Neuron (in vitro differentiated cells): ENCODE results near the gene MED19.

Source experiments
- H2AFZ ChIP-seq: one replicate; pipeline ENCODE4 v1.6.1; 2013; ENCODE audit warnings: low read depth, mild to moderate bottlenecking, inconsistent platforms, low read length, moderate library complexity
- H3K27me3 ChIP-seq: one replicate; pipeline ENCODE4 v1.6.1; 2013; ENCODE audit warnings: low read length; ENCODE audit not compliant: insufficient read depth
- H3K36me3 ChIP-seq: one replicate; pipeline ENCODE4 v1.6.1; 2013; ENCODE audit warnings: low read length; ENCODE audit not compliant: insufficient read depth
- H3K4me1 ChIP-seq: one replicate; pipeline ENCODE4 v1.6.1; 2013; ENCODE audit warnings: low read length; ENCODE audit not compliant: insufficient read depth
- H3K4me3 ChIP-seq: 2 replicates; pipeline ENCODE4 v1.5.1; 2013; ENCODE audit warnings: mild to moderate bottlenecking, low read length, moderate library complexity
- H3K9me3 ChIP-seq: one replicate; pipeline ENCODE4 v1.6.1; 2013; ENCODE audit warnings: low read length

MED19 gene

DNA sequence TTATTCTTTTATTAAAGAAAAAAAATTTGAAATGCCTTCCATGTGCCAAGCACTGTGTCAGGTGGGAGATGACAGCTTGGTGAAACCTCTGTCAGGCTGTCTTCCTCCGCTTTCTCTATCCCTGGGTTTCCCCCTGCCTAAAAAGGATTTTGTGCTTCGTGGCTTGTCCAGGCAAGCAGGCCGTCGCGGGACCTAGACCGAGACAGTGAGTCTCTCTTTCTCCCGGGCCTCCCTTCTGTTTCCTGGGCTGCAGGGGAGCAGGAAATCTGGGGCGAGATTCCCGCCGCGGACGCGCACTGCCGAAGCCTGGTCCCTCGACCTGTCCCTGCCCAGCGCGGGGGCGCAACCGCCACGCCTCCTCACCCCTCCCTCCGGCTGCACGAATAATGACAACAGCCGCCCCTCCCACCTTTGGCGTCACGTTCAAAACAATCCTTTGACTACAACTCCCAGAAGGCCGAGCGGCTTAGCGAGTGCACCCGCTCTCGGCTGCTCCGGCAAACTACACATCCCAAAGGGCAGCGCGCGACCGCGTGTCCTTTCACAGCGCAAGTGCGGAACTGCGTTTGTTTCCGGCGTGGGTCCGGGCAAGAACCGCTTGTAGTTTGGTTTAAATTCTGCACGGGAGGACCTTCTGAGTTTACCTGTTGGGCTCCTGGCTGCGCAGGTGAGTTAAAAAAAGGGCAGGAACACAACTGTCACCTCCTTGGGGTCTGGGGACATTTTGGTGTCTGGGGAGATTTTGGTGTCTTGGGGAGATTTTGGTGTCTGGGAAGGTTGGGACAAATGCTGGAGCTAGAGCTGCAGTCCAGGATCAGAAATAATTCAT is 54.6 kb downstream of the MED19 start, which contains the start of gene CLP1:
TSS of gene CLP1 (plus strand) at position 569 of the 829 bp plus-strand sequence. CDS start 1,715 bp downstream, outside the sequence.
- Histone ChIP-seq H3K4me3 (peak within 1 kb of the TSS; percentile 64), H3K9me3 (no peaks in the 10 kb centered on the region), H3K27me3 (no peaks in the 10 kb centered on the region), H3K4me1 (peaks cover 11% of the 10 kb centered on the region), H3K36me3 (peaks cover 27% of the 10 kb centered on the region), H2AFZ (peak within 1 kb of the TSS; percentile 13)

DNA sequence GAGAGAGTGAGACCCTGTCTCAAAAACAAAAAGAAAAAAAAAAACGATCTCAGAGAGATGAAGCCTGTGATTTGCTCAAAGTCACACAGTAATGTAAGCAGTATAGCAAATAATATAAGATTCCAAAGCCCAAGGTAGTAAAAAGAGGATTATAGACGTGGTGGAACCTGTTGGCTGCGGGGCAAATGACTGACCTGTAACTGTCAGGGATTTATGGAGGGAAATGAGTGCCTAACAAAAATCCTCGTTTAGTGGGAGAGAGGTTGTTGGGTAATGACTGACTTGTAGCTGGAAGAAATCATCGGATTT is 55.2 kb downstream of the MED19 start:
- H3K4me3 ChIP-seq, result peak overlapping the region; percentile 64
- no peaks in the 10 kb centered on the region for H3K27me3 ChIP-seq
- H3K9me3 ChIP-seq, result no peaks in the 10 kb centered on the region
- peak overlapping the region; percentile 13 for H2AFZ ChIP-seq
- H3K4me1 ChIP-seq, result peaks cover 11% of the 10 kb centered on the region
- H3K36me3 ChIP-seq, result peaks cover 23% of the 10 kb centered on the region
